K562 (cell line): ENCODE results near the gene SLC39A5. TPM values are rescaled to one million over a fixed set of nuclear protein-coding genes. Genes with fewer than 3 reads are reported as not detected.

Experiments
- ATAC-seq: fragments of 200-7000 bp; cut with Tn5 transposase; 3 replicates; pipeline ENCODE4 v1.9.1; 2020; ENCODE audit warnings: moderate library complexity
- BruUV-seq: library from RNA; stranded (reverse); fragments of 400-500 nt; replicated peaks from 2 replicates; lab custom pipeline; 2021; lab: Mats Ljungman, UMichigan
- CTCF ChIA-PET: fragments of 300-600 bp; formaldehyde crosslinking; extraction: SDS; loops from one replicate; lab custom pipeline; 2021; ENCODE audit warnings: low intra/inter-chr PET ratio; lab: Yijun Ruan, JAX
- POLR2A ChIA-PET: fragments of 300-600, 350-650 bp; sonication (Branson Sonifier 250); formaldehyde crosslinking; extraction: SDS; loops from one replicate; lab custom pipeline; 2021; ENCODE audit warnings: antibody characterized with exemption, inconsistent platforms; lab: Yijun Ruan, JAX
- DNase-seq, 4 experiments: peaks; one replicate each; pipeline versions ENCODE4 v3.0.0 to v3.0.0-alpha.2; 2011 to 2018; ENCODE audit warnings: low spot score in 3 of 4, mixed read lengths in 3 of 4; ENCODE audit errors: extremely low read depth in 1 of 4
- FAIRE-seq: peaks from 2 replicates; lab custom pipeline; 2011; peaks lifted over from hg19 to GRCh38; lab: Jason Lieb, UNC
- H2AFZ ChIP-seq: 2 replicates; pipeline ENCODE4 v1.6.0; 2011; ENCODE audit warnings: low read depth, low read length, control low read depth, inconsistent platforms
- H3K27ac ChIP-seq: fragments of 200-600 bp; 3 replicates; pipeline ENCODE4 v1.8.0; 2011; ENCODE audit warnings: low read depth, mild to moderate bottlenecking, control low read depth, inconsistent platforms, low read length, moderate library complexity, mixed read lengths; ENCODE audit errors: extremely low read depth
- H3K27me3 ChIP-seq, 2 experiments: fragments of 300-600 bp in 1 of 2; 2 replicates in 1 of 2; 3 replicates in 1 of 2; pipeline versions ENCODE4 v1.6.0 to v1.8.0; 2011; ENCODE audit warnings: inconsistent platforms in 2 of 2, low read length in 2 of 2, mild to moderate bottlenecking in 1 of 2, mixed read lengths in 1 of 2, moderate library complexity in 1 of 2; ENCODE audit not compliant: control insufficient read depth in 2 of 2, insufficient read depth in 2 of 2
- H3K36me3 ChIP-seq: fragments of 300-600 bp; 3 replicates; pipeline ENCODE4 v1.8.0; 2011; ENCODE audit warnings: mild to moderate bottlenecking, low read length, inconsistent platforms; ENCODE audit not compliant: control insufficient read depth, insufficient read depth
- H3K4me1 ChIP-seq, 2 experiments: fragments of 200-600 bp in 1 of 2; replicated peaks in 1 of 2; 2 replicates in 1 of 2; 3 replicates in 1 of 2; pipeline versions ENCODE4 v1.5.1 to v1.8.0; 2011; ENCODE audit warnings: inconsistent platforms in 2 of 2, low read length in 2 of 2, mild to moderate bottlenecking in 1 of 2, mixed read lengths in 1 of 2, moderate library complexity in 1 of 2; ENCODE audit not compliant: control insufficient read depth in 2 of 2, insufficient read depth in 2 of 2
- H3K4me2 ChIP-seq: 2 replicates; pipeline ENCODE4 v1.6.1; 2011; ENCODE audit warnings: low read length, control low read depth, inconsistent platforms, mixed read lengths; ENCODE audit not compliant: insufficient read depth
- H3K4me3 ChIP-seq: fragments of 200-600 bp; sonication (generic), shearing (Covaris generic); 2 replicates; pipeline ENCODE4 v1.5.1; 2016; ENCODE audit warnings: control low read depth, inconsistent platforms
- H3K79me2 ChIP-seq: fragments of 200-600 bp; 3 replicates; pipeline ENCODE4 v1.8.0; 2011; ENCODE audit warnings: low read length, inconsistent platforms; ENCODE audit not compliant: control insufficient read depth, insufficient read depth
- H3K9ac ChIP-seq, 2 experiments: 2 replicates each; pipeline versions ENCODE4 v1.6.0 to v1.6.1; 2011; ENCODE audit warnings: low read depth in 2 of 2, low read length in 2 of 2, control low read depth in 1 of 2, inconsistent platforms in 1 of 2, mild to moderate bottlenecking in 1 of 2, mixed read lengths in 1 of 2; ENCODE audit not compliant: insufficient read depth in 1 of 2
- H3K9me1 ChIP-seq: one replicate; pipeline ENCODE4 v1.6.0; 2011; ENCODE audit warnings: inconsistent platforms, mild to moderate bottlenecking, low read length, moderate library complexity; ENCODE audit not compliant: control insufficient read depth, insufficient read depth
- H3K9me3 ChIP-seq: replicated peaks from 2 replicates; pipeline ENCODE4 v1.5.1; 2011; ENCODE audit warnings: low read depth, low read length, inconsistent platforms; ENCODE audit not compliant: control insufficient read depth, insufficient read depth
- H4K20me1 ChIP-seq: replicated peaks from 2 replicates; pipeline ENCODE4 v1.6.1; 2011; ENCODE audit warnings: low read length, inconsistent platforms, mixed read lengths; ENCODE audit not compliant: control insufficient read depth, insufficient read depth
- CC2D1A ChIP-seq: fragments of 450-650 bp; IDR thresholded peaks from 2 replicates; pipeline ENCODE4 v1.6.1; 2017; ENCODE audit warnings: mild to moderate bottlenecking
- ETS2 ChIP-seq: IDR thresholded peaks from 2 replicates; pipeline ENCODE4 v1.6.1; 2016; ENCODE audit warnings: borderline replicate concordance, missing genetic modification characterization, mild to moderate bottlenecking, moderate library complexity, missing compliant biosample characterization; ENCODE audit not compliant: poor library complexity, severe bottlenecking
- ETV1 ChIP-seq: fragments of 450-650 bp; conservative IDR thresholded peaks from 2 replicates; pipeline ENCODE4 v1.6.1; 2016; ENCODE audit warnings: missing genetic modification characterization, control low read depth, low read depth, missing compliant biosample characterization
- HES1 ChIP-seq: fragments of 450-650 bp; IDR thresholded peaks from 2 replicates; pipeline ENCODE4 v1.6.1; 2016; ENCODE audit warnings: low read depth, mild to moderate bottlenecking, moderate library complexity
- HMGN3 ChIP-seq: IDR thresholded peaks from 2 replicates; pipeline ENCODE4 v1.6.1; 2011; ENCODE audit warnings: borderline replicate concordance, low read depth, mild to moderate bottlenecking, mixed read lengths, low read length; ENCODE audit not compliant: insufficient read length; ENCODE audit errors: extremely low read depth
- NFIC ChIP-seq: fragments of 450-650 bp; IDR thresholded peaks from 2 replicates; pipeline ENCODE4 v1.6.1; 2017; ENCODE audit warnings: mild to moderate bottlenecking, inconsistent platforms
- POLR2AphosphoS5 ChIP-seq: IDR thresholded peaks from 2 replicates; pipeline ENCODE4 v1.6.1; 2011; ENCODE audit warnings: mild to moderate bottlenecking, low read depth, low read length, moderate library complexity; ENCODE audit not compliant: control insufficient read depth, insufficient read depth
- PTTG1 ChIP-seq: fragments of 450-650 bp; IDR thresholded peaks from 2 replicates; pipeline ENCODE4 v1.6.1; 2016; ENCODE audit warnings: low read depth, mild to moderate bottlenecking, missing genetic modification characterization, missing compliant biosample characterization
- SMC3 ChIP-seq: conservative IDR thresholded peaks from 2 replicates; pipeline ENCODE4 v1.6.1; 2011; ENCODE audit warnings: low read depth, low read length, improper control_type of control experiment; ENCODE audit not compliant: insufficient read depth
- TCFL5 ChIP-seq: fragments of 250-450 bp; sonication (Bioruptor Pico); conservative IDR thresholded peaks from 2 replicates; pipeline ENCODE4 v1.6.1; 2021; ENCODE audit warnings: mild to moderate bottlenecking, moderate library complexity, matching md5 sums
- TGIF2 ChIP-seq: sonication (generic); formaldehyde crosslinking; IDR thresholded peaks from 2 replicates; pipeline ENCODE4 v1.8.1; 2022; ENCODE audit warnings: mild to moderate bottlenecking, missing genetic modification reagents, moderate library complexity
- VEZF1 ChIP-seq: fragments of 200-800 bp; sonication (Bioruptor generic); IDR thresholded peaks from 2 replicates; pipeline ENCODE4 v1.6.1; 2017; ENCODE audit warnings: missing genetic modification characterization, missing compliant biosample characterization
- ZNF3 ChIP-seq: fragments of 250-450 bp; sonication (Bioruptor Pico); IDR thresholded peaks from 2 replicates; pipeline ENCODE4 v1.5.0; 2021; ENCODE audit warnings: mild to moderate bottlenecking, moderate library complexity
- ZNF398 ChIP-seq: fragments of 250-450 bp; sonication (Bioruptor Pico); IDR thresholded peaks from 2 replicates; pipeline ENCODE4 v1.8.0; 2021; ENCODE audit warnings: moderate library complexity, mild to moderate bottlenecking, inconsistent platforms
- ZNF511 ChIP-seq: sonication (generic); formaldehyde crosslinking; IDR thresholded peaks from 2 replicates; pipeline ENCODE4 v1.8.0; 2022; ENCODE audit warnings: mild to moderate bottlenecking, missing genetic modification reagents
- ZNF551 ChIP-seq: fragments of 250-450 bp; sonication (Bioruptor Pico); IDR thresholded peaks from 2 replicates; pipeline ENCODE4 v1.5.0; 2021; ENCODE audit warnings: mild to moderate bottlenecking, moderate library complexity
- ZNF695 ChIP-seq: fragments of 450-650 bp; formaldehyde crosslinking; IDR thresholded peaks from 2 replicates; pipeline ENCODE4 v1.4.0; 2020; ENCODE audit warnings: mild to moderate bottlenecking, moderate library complexity
- WGBS: fragments of 100-300 bp; shearing (Covaris generic); methylation state at CpG from one replicate; pipeline ENCODE4 v1.1.6; 2016; ENCODE audit warnings: low coverage, mixed read lengths; ENCODE audit not compliant: insufficient coverage; ENCODE audit errors: missing lambda C conversion rate; 5-methylcytosine and 5-hydroxymethylcytosine counted together
- in situ Hi-C: fragments of 300-500 bp; cut with MboI; formaldehyde crosslinking; loops from 4 replicates; pipeline ENCODE4 v1.15.0; 2018; ENCODE audit warnings: inconsistent platforms, mixed read lengths
- intact Hi-C: fragments of 100-400 bp; cut with micrococcal nuclease; formaldehyde crosslinking; loops from 2 replicates; pipeline ENCODE4 v1.14.2; 2022
- polyA plus RNA-seq, 8 experiments: library from polyadenylated mRNA; depleted of rRNA in 4 of 8; stranded (reverse) in 5 of 8; unstranded in 3 of 8; fragments of >200 nt; fragmentation: Nextera tagmentation in 2 of 8; fragmentation: Illumina TruSeq in 1 of 8; extraction: Ambion mirVana in 2 of 8; extraction: Trizol in 1 of 8; gene quantifications; 2 replicates each; pipeline versions ENCODE4 v1.2.1 to v1.2.3, GENCODE V29; 2011 to 2014; ENCODE audit warnings: inconsistent platforms in 1 of 8, missing spikeins in 1 of 8
- total RNA-seq, 7 experiments: library from RNA; depleted of rRNA in 6 of 7; stranded (reverse); fragments of >200 nt in 6 of 7; fragmentation: Illumina TruSeq in 2 of 7; extraction: Trizol in 2 of 7; gene quantifications; 2 replicates each; pipeline versions ENCODE4 v1.2.1 to v1.2.3, GENCODE V29; 2011 to 2021; ENCODE audit warnings: low replicate concordance in 1 of 7

The SLC39A5 gene
- total and polyA plus RNA-seq, 9 of the 15 experiments (the other 6 are each of a cell fraction or from before 2014, with no cell fraction given), result 0.08 to 0.10 TPM; not detected in 7

- TF ChIP-seq ZNF398 (CRISPR knock-in tag) (no peak), POLR2AphosphoS5 (no peak)
- TF ChIP-seq, all 486 proteins: peak for 0
Observed at GRCh38 chr12:56252649-56253048, 22.8 kb downstream of the SLC39A5 start (continued).

GRCh38 chr12:56253091-56253490, 23.2 kb downstream of the SLC39A5 start:
- no TSS peak for BruUV-seq
- DNase-seq (peak in 1 of 4 experiments; percentile 11), FAIRE-seq (no peak), ATAC-seq (no peak)
- 85% methylated on average over 10 of the region's 11 CpGs for WGBS
- ChIA-PET CTCF (no interaction called here), POLR2A (interaction anchor here (0.5 to 1.3 kb wide), 4 partner anchors 8 to 22 kb away, joined by 3 to 4 read pairs (median 3); no protein-coding TSS in a partner anchor)
- Histone ChIP-seq H3K4me2 (no peak overlapping the region), H3K9me3 (no peaks in the 10 kb centered on the region), H3K27ac (no peak overlapping the region), H4K20me1 (peaks cover 6% of the 10 kb centered on the region), H3K4me3 (no peak overlapping the region), H3K4me1 (peaks cover 8 to 11% of the 10 kb centered on the region in 2 experiments; a peak in 4 of 5 replicates), H3K9ac (peak overlapping the region in 1 of 2 experiments; percentile 11; a peak in 1 of 4 replicates), H3K79me2 (peaks cover 24% of the 10 kb centered on the region), H3K36me3 (peaks cover 79% of the 10 kb centered on the region; the same call in 2 of the 3 replicates), H2AFZ (no peak overlapping the region), H3K9me1 (no peaks in the 10 kb centered on the region), H3K27me3 (no peaks in the 10 kb centered on the region)
- in situ Hi-C loops, result no loop called here
- intact Hi-C loops, result no loop called here
- TF ChIP-seq ETV1 (tag) (no peak), ETS2 (tag) (no peak), HES1 (no peak), PTTG1 (tag) (no peak), TCFL5 (CRISPR knock-in tag) (no peak), TGIF2 (CRISPR knock-in tag) (no peak), ZNF3 (CRISPR knock-in tag) (no peak), HMGN3 (no peak), NFIC (no peak), ZNF551 (CRISPR knock-in tag) (no peak), SMC3 (no peak), CC2D1A (no peak), VEZF1 (CRISPR knock-in tag) (no peak), ZNF511 (CRISPR knock-in tag) (no peak), ZNF695 (CRISPR knock-in tag) (no peak)
